Uterus (tissue), 4 donors: ENCODE data around the gene LBP. TPM values are rescaled to one million over a fixed set of nuclear protein-coding genes. Genes with fewer than 3 reads are reported as not detected.
"Not testable (repeated sequence)": the region's sequence is repeated elsewhere in the genome, so short reads cannot be mapped to it uniquely, and the experiment has no call there.

Source experiments
- DNase-seq, 2 donors: peaks; one replicate each; pipeline ENCODE4 v3.0.0-alpha.2; 2019 to 2020
- H3K27ac ChIP-seq, 2 donors: fragments of 200-600 bp; sonication (generic); 1 replicate in 1 of 2; 2 replicates in 1 of 2; pipeline ENCODE4 v1.5.1; 2016 to 2018
- H3K27me3 ChIP-seq, 2 donors: fragments of 200-600 bp; sonication (generic); one replicate each; pipeline ENCODE4 v1.5.1; 2018 to 2019; ENCODE audit warnings: control low read depth in 1 of 2
- H3K36me3 ChIP-seq, 2 donors: fragments of 200-600 bp; sonication (generic); one replicate each; pipeline ENCODE4 v1.5.1; 2019; ENCODE audit warnings: control low read depth in 1 of 2
- H3K4me1 ChIP-seq, 2 donors: fragments of 200-600 bp; sonication (generic); one replicate each; pipeline ENCODE4 v1.5.1; 2018 to 2019; ENCODE audit warnings: control low read depth in 1 of 2
- H3K4me3 ChIP-seq, 2 donors: fragments of 200-600 bp; sonication (generic); 1 replicate in 1 of 2; 2 replicates in 1 of 2; pipeline ENCODE4 v1.5.1; 2018 to 2019; ENCODE audit warnings: mild to moderate bottlenecking in 1 of 2
- H3K9me3 ChIP-seq, 2 donors: fragments of 200-600 bp; sonication (generic); one replicate each; pipeline ENCODE4 v1.5.1; 2019; ENCODE audit warnings: control low read depth in 1 of 2
- POLR2A ChIP-seq, 2 donors: fragments of 450-650 bp; IDR thresholded peaks; one replicate each; pipeline ENCODE4 v1.6.1; 2016; ENCODE audit warnings: antibody characterized with exemption in 2 of 2, mild to moderate bottlenecking in 1 of 2, moderate library complexity in 1 of 2
- intact Hi-C: fragments of 100-400 bp; cut with DNase I; formaldehyde crosslinking; loops from one replicate; pipeline ENCODE4 v1.15.1; 2023; ENCODE audit warnings: low total_unique reads
- total RNA-seq, 4 donors: library from RNA; depleted of rRNA in 3 of 4; stranded (reverse); fragments of >200 nt in 3 of 4; gene quantifications; one replicate each; pipeline versions ENCODE4 v1.1.0 to v1.2.4, GENCODE V29; 2014 to 2023
- TF ChIP-seq, protein P1 (sequence below), 4 experiments: fragments of 200-600 bp in 2 of 4; fragments of 450-650 bp in 2 of 4; sonication (generic) in 2 of 4; IDR thresholded peaks; one replicate each; pipeline ENCODE4 v1.5.1; 2016 to 2019; ENCODE audit warnings: antibody characterized with exemption in 4 of 4, mild to moderate bottlenecking in 2 of 4, moderate library complexity in 1 of 4
- donor health status: DM: yes; HTN: yes; CAD: no.

LBP gene
- total RNA-seq, 4 donors from 2014 or later, result not detected

DNA sequence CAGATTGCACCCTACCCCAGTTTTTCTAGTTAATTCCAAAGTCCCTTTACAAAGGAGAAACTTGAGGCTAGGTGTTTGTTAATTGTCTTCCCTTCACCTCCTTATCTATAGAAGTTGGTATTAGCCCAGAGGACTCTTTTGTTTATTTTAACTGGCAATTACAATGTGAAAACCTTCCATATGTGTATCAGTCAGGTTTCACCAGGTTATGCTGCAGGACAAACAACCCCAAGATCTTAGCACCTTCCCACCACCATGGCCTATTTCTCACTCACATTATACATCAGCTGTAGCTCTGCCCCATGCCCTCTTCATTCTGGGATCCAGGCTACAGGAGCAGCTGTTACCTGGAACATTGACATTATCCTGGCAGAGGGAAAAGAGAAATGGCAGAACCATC lies 57.7 kb downstream of the LBP start:
- no peaks in the 10 kb centered on the region for H3K4me1 ChIP-seq
- H3K36me3 ChIP-seq, result no peaks in the 10 kb centered on the region
- no peaks in the 10 kb centered on the region for H3K9me3 ChIP-seq
- intact Hi-C loops, result no loop called here
- no peak for DNase-seq
- no peaks in the 10 kb centered on the region for H3K27me3 ChIP-seq
- H3K4me3 ChIP-seq, result no peak overlapping the region
- TF ChIP-seq, protein P1, sequence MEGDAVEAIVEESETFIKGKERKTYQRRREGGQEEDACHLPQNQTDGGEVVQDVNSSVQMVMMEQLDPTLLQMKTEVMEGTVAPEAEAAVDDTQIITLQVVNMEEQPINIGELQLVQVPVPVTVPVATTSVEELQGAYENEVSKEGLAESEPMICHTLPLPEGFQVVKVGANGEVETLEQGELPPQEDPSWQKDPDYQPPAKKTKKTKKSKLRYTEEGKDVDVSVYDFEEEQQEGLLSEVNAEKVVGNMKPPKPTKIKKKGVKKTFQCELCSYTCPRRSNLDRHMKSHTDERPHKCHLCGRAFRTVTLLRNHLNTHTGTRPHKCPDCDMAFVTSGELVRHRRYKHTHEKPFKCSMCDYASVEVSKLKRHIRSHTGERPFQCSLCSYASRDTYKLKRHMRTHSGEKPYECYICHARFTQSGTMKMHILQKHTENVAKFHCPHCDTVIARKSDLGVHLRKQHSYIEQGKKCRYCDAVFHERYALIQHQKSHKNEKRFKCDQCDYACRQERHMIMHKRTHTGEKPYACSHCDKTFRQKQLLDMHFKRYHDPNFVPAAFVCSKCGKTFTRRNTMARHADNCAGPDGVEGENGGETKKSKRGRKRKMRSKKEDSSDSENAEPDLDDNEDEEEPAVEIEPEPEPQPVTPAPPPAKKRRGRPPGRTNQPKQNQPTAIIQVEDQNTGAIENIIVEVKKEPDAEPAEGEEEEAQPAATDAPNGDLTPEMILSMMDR (IDR thresholded peaks at IDR 0.05), result no peak
- TF ChIP-seq POLR2A (IDR thresholded peaks at IDR 0.05), result no peak
- no peak overlapping the region for H3K27ac ChIP-seq

DNA sequence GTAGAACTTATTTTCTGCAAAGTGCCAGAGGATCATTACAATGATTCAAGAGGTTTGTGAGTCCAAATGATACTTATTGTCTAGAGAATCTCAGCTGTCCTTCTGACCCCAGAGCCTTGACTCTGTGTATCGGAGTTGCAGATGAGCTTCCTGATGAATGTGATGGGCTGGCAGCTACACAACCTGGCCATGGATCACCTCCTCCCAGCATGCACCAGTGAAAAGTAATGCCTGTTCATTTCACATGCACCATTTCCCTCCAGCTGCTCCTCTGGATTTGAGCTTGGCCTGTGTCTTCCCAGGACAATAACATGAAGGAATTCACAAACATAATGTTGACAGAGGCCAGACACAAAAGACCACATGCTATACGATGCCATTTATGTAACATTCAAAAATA lies 58.9 kb downstream of the LBP start:
- TF ChIP-seq, protein P1 (IDR thresholded peaks at IDR 0.05), result no peak
- TF ChIP-seq POLR2A (IDR thresholded peaks at IDR 0.05), result no peak
- H3K27ac ChIP-seq, result no peak overlapping the region
- H3K9me3 ChIP-seq, result no peaks in the 10 kb centered on the region
- no peak for DNase-seq
- no peaks in the 10 kb centered on the region for H3K4me1 ChIP-seq
- no peak overlapping the region for H3K4me3 ChIP-seq
- no peaks in the 10 kb centered on the region for H3K27me3 ChIP-seq
- intact Hi-C loops, result no loop called here
- H3K36me3 ChIP-seq, result no peaks in the 10 kb centered on the region

DNA sequence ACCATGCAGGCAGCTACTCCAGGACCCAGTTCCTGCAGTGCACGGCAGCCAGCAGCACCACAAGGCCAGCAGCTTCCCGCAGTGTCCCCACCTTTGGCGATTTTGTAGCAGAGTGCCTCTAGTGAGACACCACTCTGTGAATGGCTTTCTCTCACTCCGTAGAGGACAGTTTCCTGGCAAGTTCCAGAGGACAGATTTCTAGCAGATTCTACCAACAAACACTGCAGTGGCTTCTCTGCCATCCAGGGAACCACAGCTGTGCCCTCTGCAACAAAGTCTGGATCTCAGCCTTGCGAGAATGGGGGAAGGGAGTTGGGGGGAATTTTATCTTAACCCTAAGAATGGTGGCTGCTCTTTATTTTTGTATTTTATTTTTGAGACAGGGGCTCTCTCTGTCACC lies 60.2 kb downstream of the LBP start:
- Histone ChIP-seq H3K36me3 (no peaks in the 10 kb centered on the region), H3K4me3 (no peak overlapping the region), H3K4me1 (no peaks in the 10 kb centered on the region), H3K27ac (no peak overlapping the region), H3K27me3 (no peaks in the 10 kb centered on the region), H3K9me3 (no peaks in the 10 kb centered on the region)
- no peak for DNase-seq
- no peak for TF ChIP-seq POLR2A (IDR thresholded peaks at IDR 0.05)
- TF ChIP-seq, protein P1 (IDR thresholded peaks at IDR 0.05), result no peak
- intact Hi-C loops, result no loop called here

DNA sequence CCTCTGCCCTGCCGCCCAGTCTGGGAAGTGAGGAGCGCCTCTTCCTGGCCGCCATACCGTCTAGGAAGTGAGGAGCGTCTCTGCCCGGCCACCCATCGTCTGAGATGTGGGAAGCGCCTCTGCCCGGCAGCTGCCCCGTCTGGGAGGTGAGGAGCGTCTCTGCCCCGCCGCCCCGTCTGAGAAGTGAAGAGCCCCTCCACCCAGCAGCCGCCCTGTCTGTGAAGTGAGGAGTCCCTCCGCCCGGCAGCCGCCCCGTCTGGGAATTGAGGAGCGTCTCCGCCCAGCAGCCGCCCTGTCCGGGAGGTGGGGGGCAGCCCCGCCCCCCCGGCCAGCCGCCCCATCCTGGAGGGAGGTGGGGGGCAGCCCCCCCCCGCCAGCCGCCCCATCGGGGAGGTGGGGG lies 61.0 kb downstream of the LBP start:
- no peaks in the 10 kb centered on the region for H3K36me3 ChIP-seq
- H3K9me3 ChIP-seq, result no peaks in the 10 kb centered on the region
- intact Hi-C loops, result no loop called here
- H3K4me1 ChIP-seq, result no peaks in the 10 kb centered on the region
- no peak overlapping the region for H3K27ac ChIP-seq
- H3K27me3 ChIP-seq, result no peaks in the 10 kb centered on the region
- DNase-seq, result no peak
- no peak overlapping the region for H3K4me3 ChIP-seq
- TF ChIP-seq POLR2A (IDR thresholded peaks at IDR 0.05), result no peak
- TF ChIP-seq, protein P1 (IDR thresholded peaks at IDR 0.05), result no peak

DNA sequence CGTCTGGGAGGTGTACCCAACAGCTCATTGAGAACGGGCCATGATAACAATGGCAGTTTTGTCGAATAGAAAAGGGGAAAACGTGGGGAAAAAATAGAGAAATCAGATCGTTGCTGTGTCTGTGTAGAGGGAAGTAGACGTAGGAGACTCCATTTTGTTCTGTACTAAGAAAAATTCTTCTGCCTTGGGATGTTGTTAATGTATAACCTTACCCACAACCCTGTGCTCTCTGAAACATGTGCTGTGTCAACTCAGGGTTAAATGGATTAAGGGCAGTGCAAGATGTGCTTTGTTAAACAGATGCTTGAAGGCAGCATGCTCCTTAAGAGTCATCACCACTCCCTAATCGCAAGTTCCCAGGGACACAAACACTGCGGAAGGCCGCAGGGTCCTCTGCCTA lies 61.5 kb downstream of the LBP start:
- H3K27ac ChIP-seq, H3K4me3 ChIP-seq, H3K9me3 ChIP-seq, H3K36me3 ChIP-seq, H3K27me3 ChIP-seq, intact Hi-C loops, DNase-seq, H3K4me1 ChIP-seq: not testable (repeated sequence)

DNA sequence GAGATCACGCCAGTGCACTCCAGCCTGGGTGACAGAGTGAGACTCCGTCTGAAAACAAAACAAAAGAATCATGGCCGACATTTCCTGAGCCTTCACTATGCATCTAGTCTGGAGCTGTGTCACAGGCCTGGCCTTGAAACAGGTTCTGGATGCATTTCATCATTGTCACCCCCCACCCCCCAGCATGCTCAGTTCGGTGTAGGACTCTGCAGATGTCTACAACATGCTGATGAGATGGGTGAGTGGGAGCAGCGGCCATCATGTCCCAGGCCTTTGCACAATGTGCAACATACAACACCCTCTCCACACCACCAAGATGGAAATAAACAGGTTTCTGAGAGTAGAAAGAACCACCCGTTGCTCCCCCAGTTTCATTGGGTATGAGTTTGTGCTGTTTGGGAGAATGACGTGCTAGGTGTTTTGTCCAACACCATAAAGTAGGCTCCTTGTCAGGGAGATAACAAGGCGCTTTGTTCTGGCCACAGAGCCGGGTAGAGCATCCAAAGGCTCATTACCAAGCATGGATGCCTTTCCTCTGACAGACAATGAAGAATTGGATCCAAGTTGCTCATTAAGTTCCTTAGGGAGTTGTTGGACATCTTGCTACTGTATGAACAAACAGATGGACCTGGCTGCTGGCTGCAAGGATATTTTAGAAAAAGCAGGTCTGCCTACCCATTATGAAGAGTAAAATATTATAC lies 66.7 kb downstream of the LBP start:
- no peak overlapping the region for H3K4me3 ChIP-seq
- no peaks in the 10 kb centered on the region for H3K9me3 ChIP-seq
- intact Hi-C loops, result no loop called here
- no peaks in the 10 kb centered on the region for H3K4me1 ChIP-seq
- no peak overlapping the region for H3K27ac ChIP-seq
- DNase-seq, result no peak
- H3K36me3 ChIP-seq, result no peaks in the 10 kb centered on the region
- no peaks in the 10 kb centered on the region for H3K27me3 ChIP-seq
- no peak for TF ChIP-seq POLR2A (IDR thresholded peaks at IDR 0.05)
- TF ChIP-seq, protein P1 (IDR thresholded peaks at IDR 0.05), result no peak
